Measurements from ENCODE around the gene CORIN. TPM values are rescaled to one million over a fixed set of nuclear protein-coding genes. Genes with fewer than 3 reads are reported as not detected.

The CORIN gene
- total RNA-seq, 6 donors from 2014 or later, result 0.55 to 9.4 (median 2.4) TPM

DNA sequence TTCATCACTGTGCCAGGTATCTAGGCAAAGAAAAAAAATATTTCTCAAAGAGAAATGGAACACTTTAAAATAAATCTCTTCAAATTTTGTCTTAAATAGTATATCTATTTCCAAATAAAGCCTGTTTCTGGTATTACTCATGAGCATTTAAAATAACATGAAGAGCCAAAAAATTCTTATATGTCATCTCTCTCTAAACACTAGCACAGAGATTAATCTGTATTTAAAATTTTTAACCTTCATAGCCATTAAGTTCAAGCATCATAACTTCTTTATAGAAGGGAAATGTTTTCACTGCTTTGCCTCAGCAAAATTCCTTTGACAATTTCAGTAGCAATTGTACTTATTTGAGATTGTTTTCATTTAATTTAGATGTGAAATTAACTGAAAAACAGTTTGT lies 5.1 kb upstream of the CORIN start:
- Histone ChIP-seq H3K27me3 (no peaks in the 10 kb centered on the region), H3K4me1 (peaks cover under 1 to 7% (median 3%) of the 10 kb centered on the region in 4 donors), H3K36me3 (peaks cover 0 to 25% (median 6%) of the 10 kb centered on the region in 4 donors), H3K4me3 (no peak overlapping the region), H3K9me3 (no peaks in the 10 kb centered on the region), H3K27ac (no peak overlapping the region)
- ATAC-seq (ENCODE audit: low FRiP score in 2 of 2) (no peak), DNase-seq (no peak)
- TF ChIP-seq, protein P1, sequence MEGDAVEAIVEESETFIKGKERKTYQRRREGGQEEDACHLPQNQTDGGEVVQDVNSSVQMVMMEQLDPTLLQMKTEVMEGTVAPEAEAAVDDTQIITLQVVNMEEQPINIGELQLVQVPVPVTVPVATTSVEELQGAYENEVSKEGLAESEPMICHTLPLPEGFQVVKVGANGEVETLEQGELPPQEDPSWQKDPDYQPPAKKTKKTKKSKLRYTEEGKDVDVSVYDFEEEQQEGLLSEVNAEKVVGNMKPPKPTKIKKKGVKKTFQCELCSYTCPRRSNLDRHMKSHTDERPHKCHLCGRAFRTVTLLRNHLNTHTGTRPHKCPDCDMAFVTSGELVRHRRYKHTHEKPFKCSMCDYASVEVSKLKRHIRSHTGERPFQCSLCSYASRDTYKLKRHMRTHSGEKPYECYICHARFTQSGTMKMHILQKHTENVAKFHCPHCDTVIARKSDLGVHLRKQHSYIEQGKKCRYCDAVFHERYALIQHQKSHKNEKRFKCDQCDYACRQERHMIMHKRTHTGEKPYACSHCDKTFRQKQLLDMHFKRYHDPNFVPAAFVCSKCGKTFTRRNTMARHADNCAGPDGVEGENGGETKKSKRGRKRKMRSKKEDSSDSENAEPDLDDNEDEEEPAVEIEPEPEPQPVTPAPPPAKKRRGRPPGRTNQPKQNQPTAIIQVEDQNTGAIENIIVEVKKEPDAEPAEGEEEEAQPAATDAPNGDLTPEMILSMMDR (IDR thresholded peaks at IDR 0.05), result no peak
- TF ChIP-seq POLR2AphosphoS5 (IDR thresholded peaks at IDR 0.05), result no peak
- TF ChIP-seq POLR2A (IDR thresholded peaks at IDR 0.05), result no peak
- TF ChIP-seq EP300 (IDR thresholded peaks at IDR 0.05), result no peak

DNA sequence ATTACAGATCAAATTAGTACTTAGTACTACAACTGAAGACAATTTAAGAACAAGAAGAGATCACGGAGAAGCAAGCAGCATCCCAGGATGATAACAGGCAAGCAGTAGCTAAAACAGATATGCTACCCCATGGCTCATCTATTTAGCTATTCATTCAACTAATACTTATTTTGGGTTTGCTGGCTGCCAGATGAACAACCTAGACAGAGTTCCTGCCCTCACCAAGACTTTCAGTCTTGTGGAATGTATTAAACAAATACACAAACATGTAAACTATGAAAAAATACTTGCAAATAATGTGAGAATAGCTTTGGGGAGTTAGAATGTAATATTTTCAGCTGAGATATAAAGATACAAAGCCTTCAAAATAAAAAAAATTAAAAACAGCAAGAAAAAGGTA lies 2.4 kb upstream of the CORIN start:
- H3K27me3 ChIP-seq, result no peaks in the 10 kb centered on the region
- H3K9me3 ChIP-seq, result no peaks in the 10 kb centered on the region
- TF ChIP-seq, protein P1 (IDR thresholded peaks at IDR 0.05), result no peak
- no peak for TF ChIP-seq POLR2AphosphoS5 (IDR thresholded peaks at IDR 0.05)
- TF ChIP-seq POLR2A (IDR thresholded peaks at IDR 0.05), result no peak
- no peak for TF ChIP-seq EP300 (IDR thresholded peaks at IDR 0.05)
- DNase-seq, result no peak
- peaks cover 0 to 15% (median 4%) of the 10 kb centered on the region in 4 donors for H3K36me3 ChIP-seq
- H3K27ac ChIP-seq, result no peak overlapping the region
- no peak for ATAC-seq (ENCODE audit: low FRiP score in 2 of 2)
- peaks cover 14 to 33% (median 28%) of the 10 kb centered on the region in 4 donors for H3K4me1 ChIP-seq
- 95 to 100% methylated on average over 1 of the region's 1 CpG for WGBS, 2 donors
- no peak overlapping the region for H3K4me3 ChIP-seq

DNA sequence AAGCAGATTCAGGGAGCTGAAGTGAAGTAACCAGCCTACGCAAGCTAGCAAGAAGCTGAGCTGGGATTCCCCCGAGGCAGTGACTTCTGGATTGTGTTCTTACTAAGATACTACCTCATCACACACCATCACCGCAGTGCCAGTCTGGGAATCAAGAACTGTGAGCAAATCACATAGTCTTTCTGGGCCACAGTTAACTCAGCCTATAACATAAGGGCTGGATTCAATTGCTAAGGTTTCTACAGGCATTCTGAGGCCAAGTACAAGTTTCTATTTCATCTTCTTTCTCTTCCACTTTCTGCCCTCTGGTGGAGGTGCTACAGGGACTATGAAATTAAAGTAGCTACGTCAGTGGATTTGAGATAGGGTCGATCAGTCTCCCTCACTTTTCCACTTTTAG lies 1.4 kb upstream of the CORIN start:
- ATAC-seq (ENCODE audit: low FRiP score in 2 of 2), result peak in 1 of 2 donors; percentile 12
- Histone ChIP-seq H3K4me3 (no peak overlapping the region), H3K27me3 (no peaks in the 10 kb centered on the region), H3K36me3 (peaks cover 0 to 11% (median 2%) of the 10 kb centered on the region in 4 donors), H3K27ac (no peak overlapping the region), H3K9me3 (no peaks in the 10 kb centered on the region), H3K4me1 (peaks cover 14 to 33% (median 28%) of the 10 kb centered on the region in 4 donors)
- no peak for TF ChIP-seq EP300 (IDR thresholded peaks at IDR 0.05)
- TF ChIP-seq, protein P1 (IDR thresholded peaks at IDR 0.05), result peak in 4 of 6 experiments; percentile 12 to 41 (median 32)
- 71 to 73% methylated on average over 5 of the region's 5 CpGs for WGBS, 2 donors
- DNase-seq, result no peak

DNA sequence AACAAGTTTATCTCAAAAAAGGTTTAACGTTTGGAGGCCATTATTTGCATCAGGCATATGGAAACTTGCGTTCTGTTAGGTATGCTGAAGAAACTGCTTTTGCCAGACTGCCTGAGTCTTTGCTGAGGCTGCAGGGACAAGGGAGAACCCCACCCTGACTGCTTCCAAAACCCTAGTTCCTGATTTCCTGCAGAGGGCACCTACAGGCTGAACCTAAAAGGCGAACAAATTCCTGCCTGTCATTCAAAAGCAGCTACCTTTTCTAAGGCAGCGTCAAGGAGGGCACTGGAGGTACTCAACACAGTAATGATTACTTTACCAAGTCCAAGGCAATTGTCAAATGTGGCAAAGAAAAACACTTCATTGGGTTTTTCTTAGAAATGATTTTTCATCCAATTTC lies 578 bp upstream of the CORIN start:
- no peak overlapping the region for H3K27ac ChIP-seq
- DNase-seq, result no peak
- TF ChIP-seq, protein P1 (IDR thresholded peaks at IDR 0.05), result no peak
- TF ChIP-seq POLR2AphosphoS5 (IDR thresholded peaks at IDR 0.05) (no peak), POLR2A (IDR thresholded peaks at IDR 0.05) (no peak), EP300 (IDR thresholded peaks at IDR 0.05) (no peak)
- peak overlapping the region in 1 of 4 donors; percentile 50 for H3K4me3 ChIP-seq
- peaks cover 0 to 3% (median under 1%) of the 10 kb centered on the region in 4 donors for H3K36me3 ChIP-seq
- WGBS, 2 donors, result 60 to 63% methylated on average over 4 of the region's 4 CpGs
- no peaks in the 10 kb centered on the region for H3K27me3 ChIP-seq
- no peak for ATAC-seq (ENCODE audit: low FRiP score in 2 of 2)
- peaks cover 14 to 33% (median 28%) of the 10 kb centered on the region in 4 donors for H3K4me1 ChIP-seq
- H3K9me3 ChIP-seq, result no peaks in the 10 kb centered on the region

Measured in upper lobe of left lung (tissue), 6 donors.